ENCODE measurements around the gene DNAH2. TPM values are rescaled to one million over a fixed set of nuclear protein-coding genes. Genes with fewer than 3 reads are reported as not detected.

DNAH2 gene
- total and polyA plus RNA-seq, 2 experiments from 2014 or later, result 0.38 TPM; not detected in 1

DNA sequence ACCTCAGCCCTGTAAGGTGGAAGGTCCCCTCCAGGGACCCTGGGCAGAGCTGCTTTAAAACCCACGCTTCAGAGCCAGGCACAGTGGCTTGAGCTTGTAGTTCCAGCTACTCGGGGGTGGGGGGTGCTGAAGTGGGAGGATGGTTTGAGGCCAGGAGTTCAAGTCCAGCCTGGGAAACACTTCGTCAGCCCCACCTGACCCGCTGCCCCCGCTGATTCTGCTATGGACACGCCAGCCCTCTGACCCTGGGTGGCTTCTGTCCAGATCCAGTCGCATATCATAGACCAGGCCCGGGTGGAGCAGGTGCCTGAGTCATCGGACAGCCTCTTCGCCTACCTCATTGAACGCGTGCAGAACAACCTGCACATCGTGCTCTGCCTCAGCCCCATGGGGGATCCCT lies 81.3 kb downstream of the DNAH2 start:
- no peak for ATAC-seq
- Histone ChIP-seq H3K79me2 (replicated peaks; ENCODE audit: insufficient read depth) (no peaks in the 10 kb centered on the region), H4K20me1 (replicated peaks; ENCODE audit: insufficient read depth) (no peaks in the 10 kb centered on the region), H3K27ac (ENCODE audit: low read depth) (no peak overlapping the region), H3F3A (replicated peaks; ENCODE audit: low read depth) (no peaks in the 10 kb centered on the region), H3K4me3 (no peak overlapping the region), H2AFZ (no peak overlapping the region), H3K9me2 (ENCODE audit: insufficient read depth) (no peaks in the 10 kb centered on the region), H3K27me3 (ENCODE audit: insufficient read depth) (no peaks in the 10 kb centered on the region), H3K4me1 (ENCODE audit: insufficient read depth) (no peaks in the 10 kb centered on the region), H3K4me2 (no peak overlapping the region), H3K36me3 (ENCODE audit: insufficient read depth) (no peaks in the 10 kb centered on the region)
- Mint-ChIP-seq H3K4me3 (no peak overlapping the region), H3K27ac (no peak overlapping the region), H3K4me1 (peaks cover 4% of the 10 kb centered on the region), H3K36me3 (ENCODE audit: low read depth) (no peaks in the 10 kb centered on the region; the same call in 2 of the 3 replicates), H3K27me3 (ENCODE audit: insufficient read depth, low read depth, poor library complexity) (peaks cover 8% of the 10 kb centered on the region), H3K9me3 (0 out of 3 replicates have a peak, but pooled peaks cover 6% of the 10 kb centered on the region)
- no peak for DNase-seq (ENCODE audit: low spot score)
- TF ChIP-seq ZNF331 (CRISPR knock-in tag; IDR thresholded peaks at IDR 0.05; ENCODE audit: low read depth) (no peak), EZH2phosphoT487 (IDR thresholded peaks at IDR 0.05; ENCODE audit: unreplicated experiment) (no peak), ZNF114 (CRISPR knock-in tag; IDR thresholded peaks at IDR 0.05) (no peak), REST (IDR thresholded peaks at IDR 0.05; ENCODE audit: unreplicated experiment) (no peak), JUNB (IDR thresholded peaks at IDR 0.05; ENCODE audit: unreplicated experiment) (no peak), POLR2AphosphoS5 (IDR thresholded peaks at IDR 0.05; ENCODE audit: low read depth) (no peak), STAT1 (IDR thresholded peaks at IDR 0.05; ENCODE audit: unreplicated experiment) (no peak)

GRCh38 chr17:7803981-7804380 lies 86.4 kb downstream of the DNAH2 start:
- Histone ChIP-seq H3K79me2 (replicated peaks; ENCODE audit: insufficient read depth) (no peaks in the 10 kb centered on the region), H3K27ac (ENCODE audit: low read depth) (no peak overlapping the region), H3K36me3 (ENCODE audit: insufficient read depth) (no peaks in the 10 kb centered on the region), H4K20me1 (replicated peaks; ENCODE audit: insufficient read depth) (no peaks in the 10 kb centered on the region), H3K9me2 (ENCODE audit: insufficient read depth) (no peaks in the 10 kb centered on the region), H3F3A (replicated peaks; ENCODE audit: low read depth) (no peaks in the 10 kb centered on the region), H3K4me3 (no peak overlapping the region), H3K4me2 (no peak overlapping the region; the same call in 1 of the 2 replicates), H3K27me3 (ENCODE audit: insufficient read depth) (no peaks in the 10 kb centered on the region), H2AFZ (peak overlapping the region; percentile 94), H3K4me1 (ENCODE audit: insufficient read depth) (no peaks in the 10 kb centered on the region)
- no peak overlapping the region for H3K4me3 Mint-ChIP-seq
- H3K9me3 Mint-ChIP-seq, result peaks cover 6% of the 10 kb centered on the region; the same call in 1 of the 3 replicates
- no peaks in the 10 kb centered on the region for H3K36me3 Mint-ChIP-seq (ENCODE audit: low read depth)
- ATAC-seq, result peak; percentile 64
- DNase-seq (ENCODE audit: low spot score), result peak; percentile 46
- H3K4me1 Mint-ChIP-seq, result no peaks in the 10 kb centered on the region; the same call in 1 of the 3 replicates
- peaks cover 14% of the 10 kb centered on the region for H3K27me3 Mint-ChIP-seq (ENCODE audit: insufficient read depth, low read depth, poor library complexity)
- peak overlapping the region; percentile 59; the same call in 1 of the 2 replicates for H3K27ac Mint-ChIP-seq
- TF ChIP-seq NANOG (IDR thresholded peaks at IDR 0.05; ENCODE audit: borderline replicate concordance) (no peak), CREB1 (CRISPR knock-in tag; IDR thresholded peaks at IDR 0.05; ENCODE audit: low read depth) (no peak), POLR2AphosphoS5 (IDR thresholded peaks at IDR 0.05; ENCODE audit: low read depth) (no peak), ZNF331 (CRISPR knock-in tag; IDR thresholded peaks at IDR 0.05; ENCODE audit: low read depth) (no peak), CTCF (conservative IDR thresholded peaks at IDR 0.05; ENCODE audit: low read depth in 2 of 2) (no peak)
- TF ChIP-seq, protein P1, sequence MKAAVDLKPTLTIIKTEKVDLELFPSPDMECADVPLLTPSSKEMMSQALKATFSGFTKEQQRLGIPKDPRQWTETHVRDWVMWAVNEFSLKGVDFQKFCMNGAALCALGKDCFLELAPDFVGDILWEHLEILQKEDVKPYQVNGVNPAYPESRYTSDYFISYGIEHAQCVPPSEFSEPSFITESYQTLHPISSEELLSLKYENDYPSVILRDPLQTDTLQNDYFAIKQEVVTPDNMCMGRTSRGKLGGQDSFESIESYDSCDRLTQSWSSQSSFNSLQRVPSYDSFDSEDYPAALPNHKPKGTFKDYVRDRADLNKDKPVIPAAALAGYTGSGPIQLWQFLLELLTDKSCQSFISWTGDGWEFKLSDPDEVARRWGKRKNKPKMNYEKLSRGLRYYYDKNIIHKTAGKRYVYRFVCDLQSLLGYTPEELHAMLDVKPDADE (IDR thresholded peaks at IDR 0.05), result no peak

Measured in GM23338 (cell line).